ENCODE measurements around the gene OR6C76.
"Not testable (repeated sequence)": the region's sequence is repeated elsewhere in the genome, so short reads cannot be mapped to it uniquely, and the experiment has no call there.

The OR6C76 gene

DNA sequence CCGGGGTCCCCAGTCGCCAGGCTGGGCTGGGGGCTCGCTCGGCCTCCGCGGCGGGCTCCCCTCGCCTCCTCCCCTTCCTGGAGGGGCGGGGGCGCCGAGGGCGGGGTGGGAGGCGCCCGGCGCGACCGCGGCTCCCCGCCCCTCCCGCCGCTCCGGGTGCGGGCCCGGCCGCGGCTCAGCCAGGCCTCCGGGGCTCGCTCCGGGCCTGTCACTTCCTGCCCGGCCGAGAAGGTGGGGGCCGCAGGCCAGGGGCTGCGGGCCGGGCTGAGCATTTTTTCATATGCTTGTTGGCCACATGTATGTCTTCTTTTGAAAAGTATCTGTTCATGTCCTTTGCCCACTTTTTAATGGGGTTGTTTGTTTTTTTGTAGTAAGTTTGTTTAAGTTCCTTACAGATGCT is 11.2 kb upstream of the OR6C76 start:
- not testable (repeated sequence) for DNase-seq (ENCODE audit: extremely low read depth, low read depth); H3K4me3 ChIP-seq (replicated peaks; ENCODE audit: low read depth, low read length)

DNA sequence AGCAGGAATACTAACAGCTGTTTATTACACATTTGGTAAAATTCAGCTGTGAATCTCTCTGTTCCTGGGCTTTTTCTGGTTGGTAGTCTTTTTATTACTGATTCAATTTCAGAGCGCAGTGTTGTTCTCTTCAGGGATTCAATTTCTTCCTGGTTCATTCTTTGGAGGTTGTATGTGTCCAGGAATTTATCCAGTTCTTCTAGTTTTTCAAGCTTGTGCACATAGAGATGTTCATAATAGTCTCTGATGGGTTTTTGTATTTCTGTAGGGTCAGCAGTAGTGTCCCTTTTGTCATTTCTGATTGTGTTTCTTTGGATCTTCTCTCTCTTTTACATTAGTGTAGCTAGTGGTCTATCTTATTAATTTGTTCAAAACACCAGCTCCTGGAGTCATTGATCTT is 9.1 kb upstream of the OR6C76 start:
- no peak overlapping the region for H3K4me3 ChIP-seq (replicated peaks; ENCODE audit: low read depth, low read length)
- TF ChIP-seq, protein P1, sequence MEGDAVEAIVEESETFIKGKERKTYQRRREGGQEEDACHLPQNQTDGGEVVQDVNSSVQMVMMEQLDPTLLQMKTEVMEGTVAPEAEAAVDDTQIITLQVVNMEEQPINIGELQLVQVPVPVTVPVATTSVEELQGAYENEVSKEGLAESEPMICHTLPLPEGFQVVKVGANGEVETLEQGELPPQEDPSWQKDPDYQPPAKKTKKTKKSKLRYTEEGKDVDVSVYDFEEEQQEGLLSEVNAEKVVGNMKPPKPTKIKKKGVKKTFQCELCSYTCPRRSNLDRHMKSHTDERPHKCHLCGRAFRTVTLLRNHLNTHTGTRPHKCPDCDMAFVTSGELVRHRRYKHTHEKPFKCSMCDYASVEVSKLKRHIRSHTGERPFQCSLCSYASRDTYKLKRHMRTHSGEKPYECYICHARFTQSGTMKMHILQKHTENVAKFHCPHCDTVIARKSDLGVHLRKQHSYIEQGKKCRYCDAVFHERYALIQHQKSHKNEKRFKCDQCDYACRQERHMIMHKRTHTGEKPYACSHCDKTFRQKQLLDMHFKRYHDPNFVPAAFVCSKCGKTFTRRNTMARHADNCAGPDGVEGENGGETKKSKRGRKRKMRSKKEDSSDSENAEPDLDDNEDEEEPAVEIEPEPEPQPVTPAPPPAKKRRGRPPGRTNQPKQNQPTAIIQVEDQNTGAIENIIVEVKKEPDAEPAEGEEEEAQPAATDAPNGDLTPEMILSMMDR (IDR thresholded peaks at IDR 0.05; ENCODE audit: low read depth, low read length, missing control alignments) = no peak
- no peak for DNase-seq (ENCODE audit: extremely low read depth, low read depth)

DNA sequence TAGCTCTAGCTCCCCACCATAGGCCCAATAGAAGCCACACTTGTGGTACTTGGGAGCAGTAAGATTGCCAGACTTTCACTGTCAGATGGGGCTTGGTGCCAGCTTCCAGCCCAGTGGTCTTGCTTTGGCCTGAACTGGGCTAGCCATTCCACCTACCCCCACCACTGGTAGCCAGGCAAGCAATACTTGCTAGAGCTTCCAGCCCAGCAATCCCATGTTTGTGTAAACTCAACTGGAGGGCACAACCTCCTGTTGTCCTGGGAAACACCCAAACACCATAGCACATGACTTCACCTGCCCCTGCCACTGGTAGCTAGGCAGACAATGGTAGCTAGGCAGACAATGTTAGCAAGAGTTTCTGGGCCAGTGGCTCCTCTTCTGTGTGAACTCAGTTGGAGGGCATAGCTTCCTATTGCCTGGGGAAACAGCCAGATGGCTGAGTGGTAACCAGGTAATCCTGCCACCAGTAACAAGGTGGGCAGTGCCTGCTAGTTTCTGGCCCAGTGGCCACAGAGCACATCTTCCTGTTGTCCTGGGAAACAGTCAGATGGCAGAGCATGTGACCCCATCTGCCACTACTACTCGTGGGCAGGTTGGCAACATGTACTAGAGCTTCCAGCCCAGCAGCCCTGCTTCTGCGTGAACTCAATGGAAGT is 5.6 kb upstream of the OR6C76 start:
- TF ChIP-seq, protein P1 (IDR thresholded peaks at IDR 0.05; ENCODE audit: low read depth, low read length, missing control alignments) = no peak
- no peak overlapping the region for H3K4me3 ChIP-seq (replicated peaks; ENCODE audit: low read depth, low read length)
- no peak for DNase-seq (ENCODE audit: extremely low read depth, low read depth)

- TF ChIP-seq, protein P1 (IDR thresholded peaks at IDR 0.05; ENCODE audit: low read depth, low read length, missing control alignments) = no peak
- no peak for DNase-seq (ENCODE audit: extremely low read depth, low read depth)
- no peak overlapping the region for H3K4me3 ChIP-seq (replicated peaks; ENCODE audit: low read depth, low read length)
Observed at GRCh38 chr12:55428331-55429243, 2.5 kb downstream of the OR6C76 start.

GRCh38 chr12:55441233-55441632 is 15.2 kb downstream of the OR6C76 start:
- not testable (repeated sequence) for DNase-seq (ENCODE audit: extremely low read depth, low read depth); H3K4me3 ChIP-seq (replicated peaks; ENCODE audit: low read depth, low read length)

DNA sequence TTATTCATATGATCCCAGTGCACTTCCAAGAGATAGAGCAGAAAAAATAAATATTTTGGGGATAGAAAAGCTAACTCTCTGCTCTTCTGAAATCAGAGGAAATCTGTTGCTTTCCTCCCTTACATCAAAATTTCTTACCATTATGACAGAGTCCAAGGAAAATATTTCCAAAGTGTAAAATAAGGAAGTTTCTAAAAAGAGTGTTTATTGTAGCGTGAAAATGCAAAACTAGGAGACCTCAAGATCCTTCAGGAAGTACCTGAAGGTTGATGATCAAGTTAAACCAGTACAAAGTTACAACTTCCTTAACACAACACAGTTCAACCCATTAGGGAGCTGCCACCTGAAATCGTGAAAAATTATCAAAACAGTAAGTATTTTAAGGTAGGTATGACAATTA is 17.7 kb downstream of the OR6C76 start, which contains the start of gene OR6C2:
Gene OR6C2 (plus strand): TSS at position 301 of the 400 bp plus-strand sequence. CDS start 8,138 bp downstream, outside the sequence.
- TF ChIP-seq, protein P1 (IDR thresholded peaks at IDR 0.05; ENCODE audit: low read depth, low read length, missing control alignments) = no peak
- no peak for DNase-seq (ENCODE audit: extremely low read depth, low read depth)
- H3K4me3 ChIP-seq (replicated peaks; ENCODE audit: low read depth, low read length) = no peak within 1 kb of the TSS

- TF ChIP-seq, protein P1 (IDR thresholded peaks at IDR 0.05; ENCODE audit: low read depth, low read length, missing control alignments) = no peak
- DNase-seq (ENCODE audit: extremely low read depth, low read depth) = no peak
Observed at GRCh38 chr12:55445357-55445756, 19.3 kb downstream of the OR6C76 start.

More at GRCh38 chr12:55445357-55445756, 19.3 kb downstream of the OR6C76 start:
- no peak overlapping the region for H3K4me3 ChIP-seq (replicated peaks; ENCODE audit: low read depth, low read length)
